Stimulated activated CD8-positive, alpha-beta memory T cell treated with anti-CD3 and anti-CD28 coated beads, Interleukin-12 subunit alpha, Interleukin-12 subunit beta, amount 100 ng/mL, for 24 hours (primary cell): ENCODE measurements around the gene TREM1.
"Not testable (repeated sequence)": the region's sequence is repeated elsewhere in the genome, so short reads cannot be mapped to it uniquely, and the experiment has no call there.

Source experiments
- DNase-seq: peaks from one replicate; pipeline ENCODE4 v3.0.0-alpha.2; 2020; ENCODE audit errors: extremely low read depth

The TREM1 gene

DNA sequence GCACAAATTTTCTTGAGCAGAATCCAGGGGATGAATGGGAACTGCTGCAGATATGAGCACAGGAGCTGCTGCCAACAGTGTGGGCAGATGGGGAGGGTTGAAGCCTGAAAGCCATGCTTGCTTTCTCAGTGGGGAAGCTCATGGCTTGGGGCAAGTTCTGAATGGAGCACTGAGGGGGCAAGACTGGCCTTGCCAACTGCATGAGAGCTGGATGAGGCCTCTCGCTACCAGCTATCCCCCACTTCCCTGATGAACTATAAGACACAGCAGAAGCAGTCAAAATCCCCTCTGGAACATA is 28.3 kb downstream of the TREM1 start:
- DNase-seq = no peak

DNA sequence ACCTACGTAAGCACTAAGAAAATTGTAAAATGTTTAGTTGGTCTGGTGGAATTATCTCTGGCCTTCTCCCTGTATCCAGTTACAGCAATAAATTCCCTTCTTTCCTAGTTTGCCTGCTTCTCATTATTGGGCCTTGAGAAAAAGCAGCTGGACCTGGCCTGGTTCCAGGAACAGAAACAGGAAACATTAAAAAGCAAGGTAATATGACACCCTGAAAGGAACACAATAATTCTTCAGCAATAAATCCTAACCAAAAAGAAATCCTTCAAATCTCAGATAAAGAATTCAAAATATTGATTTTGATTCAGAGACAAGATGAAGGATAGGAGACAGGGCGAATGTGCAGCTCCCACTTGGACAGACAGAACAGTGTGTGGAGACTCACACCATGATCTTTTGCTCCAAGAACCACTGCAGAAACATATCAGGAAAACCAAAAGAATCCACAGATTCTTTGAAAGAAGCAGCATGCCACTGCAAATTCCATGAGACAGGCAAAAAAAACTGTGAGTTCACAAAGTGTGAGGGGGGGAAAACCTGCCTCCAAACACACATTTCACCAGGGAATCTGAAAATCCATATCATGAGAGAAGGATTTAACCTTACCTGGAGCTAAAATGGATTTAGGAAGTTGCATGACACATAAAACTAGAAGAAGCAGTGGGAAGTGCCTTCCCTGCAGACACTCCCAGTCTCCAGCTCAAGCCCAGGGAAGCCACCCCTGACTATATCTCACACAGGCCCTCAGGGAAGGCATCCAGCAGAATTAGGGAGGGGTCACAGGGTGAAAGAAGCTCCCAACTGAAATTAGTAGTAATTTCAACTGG is 28.9 kb downstream of the TREM1 start:
- no peak for DNase-seq

DNA sequence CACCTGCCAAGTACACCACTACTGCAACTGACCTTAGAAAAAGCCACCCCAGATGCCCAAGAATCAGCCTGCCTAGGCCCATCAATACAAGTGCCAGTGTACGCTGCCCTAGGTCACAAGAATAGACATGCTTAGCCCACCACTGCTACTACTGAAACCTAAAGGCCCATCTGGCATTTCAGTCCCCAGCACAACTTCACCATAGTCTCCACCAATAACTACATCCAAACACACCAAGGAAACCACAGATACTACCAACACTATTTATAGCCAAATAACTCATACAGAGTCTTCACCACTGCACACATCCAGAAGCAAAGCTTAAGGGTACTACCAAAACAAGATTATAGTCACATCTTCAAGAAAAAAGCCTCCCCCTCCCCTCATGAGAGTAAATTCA is 30.1 kb downstream of the TREM1 start:
- no peak for DNase-seq

DNA sequence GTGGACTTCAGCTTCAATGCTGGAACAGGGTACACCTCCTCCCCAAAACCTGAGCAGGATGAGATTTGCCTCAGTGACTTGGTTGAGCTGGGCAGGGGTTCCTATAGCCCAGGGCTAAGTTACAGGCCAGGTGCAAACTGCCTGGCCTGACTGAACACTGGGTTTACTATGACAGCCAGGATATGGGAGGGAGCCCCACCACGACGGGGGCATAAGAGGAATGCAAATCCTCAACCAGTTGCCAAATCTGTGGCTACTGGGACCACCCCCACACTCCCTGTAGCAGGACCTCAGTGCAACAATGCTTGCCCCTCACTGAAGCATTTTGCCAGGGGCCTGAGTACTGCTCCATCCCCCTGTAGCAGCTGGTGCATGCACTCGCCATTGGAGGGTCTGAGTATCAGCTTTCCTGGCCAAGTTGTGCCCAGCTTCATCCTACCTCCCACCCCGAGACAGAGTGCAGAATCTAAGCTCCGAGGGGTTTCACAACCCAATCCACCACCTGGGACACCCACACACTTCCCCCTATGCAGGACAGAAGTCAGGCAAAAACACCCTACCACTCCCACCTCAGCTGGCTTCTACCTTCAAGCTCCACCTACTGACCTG is 30.7 kb downstream of the TREM1 start:
- DNase-seq = no peak

DNA sequence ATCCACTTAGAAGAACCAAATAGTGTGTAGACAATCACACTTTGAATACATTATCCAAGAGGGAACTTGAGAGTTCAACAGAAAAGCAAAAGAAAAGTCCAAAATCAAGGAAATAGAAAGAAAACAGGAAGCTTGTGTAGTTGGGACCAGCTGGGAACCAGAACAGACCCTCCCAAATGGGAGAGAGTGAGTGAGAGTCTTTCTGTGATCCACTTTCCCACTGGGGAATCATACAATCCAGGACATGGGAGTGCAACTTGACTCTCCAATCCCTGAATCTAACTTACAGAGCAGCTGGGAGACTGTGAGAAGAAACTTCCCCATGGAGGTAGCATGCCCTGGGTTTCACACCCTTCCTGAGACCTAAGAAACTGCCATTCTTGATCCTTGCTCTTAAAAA is 31.4 kb downstream of the TREM1 start:
- no peak for DNase-seq

DNA sequence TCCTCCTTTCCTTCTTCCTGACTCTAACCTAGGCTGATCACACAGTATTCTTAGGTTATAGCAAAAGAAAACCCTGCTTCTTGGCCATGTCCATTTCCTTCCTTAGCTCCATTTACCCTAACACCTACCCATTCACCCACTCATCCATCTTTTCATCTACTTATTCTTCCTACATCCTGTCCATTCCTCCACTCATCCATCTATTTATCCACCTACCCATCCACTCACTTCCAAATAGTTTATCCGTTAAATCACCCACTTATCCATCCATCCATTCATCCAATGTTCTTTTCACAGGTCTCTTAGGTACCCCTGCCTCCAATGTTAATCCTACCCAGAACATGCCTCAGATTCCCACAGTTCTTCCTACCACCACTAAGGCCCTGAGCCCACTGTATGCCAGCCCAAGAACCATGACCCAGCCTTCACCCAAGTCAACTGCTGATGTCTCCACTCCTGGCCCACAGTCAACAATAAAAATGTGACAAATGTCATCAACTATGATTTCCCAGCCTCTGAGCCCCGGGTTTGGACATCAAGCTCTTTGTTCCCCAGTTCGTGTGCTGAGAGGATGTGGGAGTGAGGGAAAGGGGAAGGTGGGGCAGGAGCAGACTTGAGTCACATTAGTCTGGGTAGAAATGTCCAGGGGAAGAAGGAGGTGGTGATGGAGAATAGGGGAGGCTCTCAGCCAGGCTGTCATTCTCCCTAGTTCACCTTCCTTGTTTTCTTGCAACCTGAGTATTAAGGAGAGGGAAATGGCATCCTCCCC is 33.9 kb downstream of the TREM1 start:
- no peak for DNase-seq

DNA sequence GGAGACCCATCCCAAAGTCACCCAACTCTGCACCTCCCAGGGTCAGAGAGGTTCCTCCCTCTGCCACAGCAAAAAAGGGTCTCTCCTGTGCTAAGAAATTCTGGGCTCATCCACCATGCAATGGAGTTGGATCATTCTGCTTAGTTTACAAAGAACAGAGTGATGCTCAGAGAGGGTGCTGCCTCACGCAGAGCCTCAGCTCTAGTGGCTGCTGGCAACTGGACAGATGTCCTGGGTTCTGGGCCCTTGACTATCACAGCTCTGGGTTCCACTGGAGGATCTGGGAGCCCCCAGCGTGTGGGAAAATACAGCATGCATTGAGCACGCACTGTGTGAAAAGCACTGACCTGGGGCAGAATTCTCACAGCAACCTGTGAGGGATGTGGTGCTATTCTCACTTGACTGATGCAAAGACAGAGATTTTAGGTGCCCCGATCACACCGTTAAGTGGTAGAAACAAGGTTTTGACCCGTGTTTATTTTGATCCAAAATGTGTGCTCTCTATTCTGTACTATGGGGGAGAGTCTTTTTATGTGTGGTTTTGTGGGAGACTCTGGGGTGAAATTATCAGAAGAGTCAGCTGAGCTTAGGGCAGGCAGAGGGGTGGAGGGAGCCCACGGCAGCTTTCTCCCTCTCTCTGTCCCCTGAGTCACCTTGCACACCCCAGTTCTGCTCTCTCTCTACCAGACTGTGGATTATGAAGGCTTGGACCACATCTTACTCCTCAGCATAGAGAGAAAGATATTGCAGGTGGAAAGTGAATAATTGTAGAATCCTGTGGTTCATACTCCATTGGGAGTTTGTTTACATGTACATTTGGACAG is 38.4 kb downstream of the TREM1 start:
- no peak for DNase-seq

DNA sequence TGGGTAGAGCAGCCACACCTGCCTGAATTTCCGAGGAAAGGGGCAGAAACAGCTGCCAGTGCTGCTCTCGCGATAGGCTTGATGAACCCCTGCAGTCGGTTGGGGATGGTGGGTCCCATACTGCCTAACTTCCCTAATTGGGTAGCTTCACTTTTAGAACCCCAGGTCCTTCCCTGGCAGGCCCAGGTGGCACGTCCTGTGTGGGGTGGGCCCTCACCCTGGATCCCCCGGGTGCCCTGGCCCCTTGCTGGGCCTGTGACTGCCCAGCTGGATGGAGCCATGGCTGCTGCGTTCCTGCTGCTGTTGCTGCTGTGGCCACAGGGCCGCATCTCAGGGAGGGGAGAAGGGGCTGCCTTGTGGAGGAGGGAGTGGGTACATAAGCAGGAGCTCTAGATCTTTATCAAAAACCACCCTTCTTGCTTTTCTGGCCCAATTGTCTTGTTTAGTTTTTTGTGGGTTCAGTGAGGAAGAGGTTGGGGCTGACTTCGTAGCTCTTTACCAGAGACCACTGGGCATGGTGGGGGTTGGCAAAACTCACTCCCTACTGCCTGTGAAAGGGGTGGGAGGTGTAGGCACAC is 39.1 kb downstream of the TREM1 start:
- no peak for DNase-seq

DNA sequence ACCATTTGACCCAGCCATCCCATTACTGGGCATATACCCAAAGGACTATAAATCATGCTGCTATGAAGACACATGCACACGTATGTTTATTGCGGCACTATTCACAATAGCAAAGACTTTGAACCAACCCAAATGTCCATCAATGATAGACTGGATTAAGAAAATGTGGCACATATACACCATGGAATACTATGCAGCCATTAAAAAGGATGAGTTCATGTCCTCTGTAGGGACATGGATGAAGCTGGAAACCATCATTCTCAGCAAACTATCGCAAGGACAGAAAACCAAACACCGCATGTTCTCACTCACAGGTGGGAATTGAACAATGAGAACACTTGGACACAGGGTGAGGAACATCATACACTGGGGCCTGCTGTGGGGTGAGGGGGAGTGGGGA is 40.0 kb downstream of the TREM1 start:
- not testable (repeated sequence) for DNase-seq

DNA sequence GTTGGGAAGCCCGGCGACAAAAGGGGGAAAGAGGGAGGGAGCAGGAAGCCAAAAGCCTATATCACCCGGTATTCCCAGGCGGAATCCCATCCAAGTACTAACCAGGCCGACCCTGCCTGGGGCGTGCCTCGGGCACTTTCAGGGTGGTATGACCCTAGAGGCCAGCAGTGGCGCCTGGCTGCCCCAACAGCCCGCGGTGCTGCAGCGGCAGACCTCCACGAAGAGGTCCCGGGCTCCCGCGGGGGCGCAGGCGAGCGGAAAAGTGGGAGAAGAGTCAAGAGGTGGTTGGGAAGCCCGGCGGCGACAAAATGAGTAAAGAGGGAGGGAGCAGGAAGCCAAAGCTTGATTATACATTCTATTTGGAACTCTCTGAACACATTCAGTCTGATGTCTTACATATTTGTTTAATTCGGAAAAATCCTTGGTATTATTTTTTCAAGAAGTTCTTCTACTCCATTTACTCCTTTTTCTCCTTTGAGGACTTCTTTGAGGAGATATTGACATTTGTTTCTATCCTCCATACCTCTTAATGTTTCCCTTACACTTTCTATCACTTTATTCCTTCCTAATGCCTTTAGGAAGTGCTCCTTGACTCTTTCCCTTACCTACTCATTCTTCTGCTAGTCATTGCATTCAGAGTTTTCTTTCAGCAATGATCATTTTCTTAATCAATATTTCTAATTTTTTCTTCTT is 46.9 kb downstream of the TREM1 start:
- DNase-seq = no peak

DNA sequence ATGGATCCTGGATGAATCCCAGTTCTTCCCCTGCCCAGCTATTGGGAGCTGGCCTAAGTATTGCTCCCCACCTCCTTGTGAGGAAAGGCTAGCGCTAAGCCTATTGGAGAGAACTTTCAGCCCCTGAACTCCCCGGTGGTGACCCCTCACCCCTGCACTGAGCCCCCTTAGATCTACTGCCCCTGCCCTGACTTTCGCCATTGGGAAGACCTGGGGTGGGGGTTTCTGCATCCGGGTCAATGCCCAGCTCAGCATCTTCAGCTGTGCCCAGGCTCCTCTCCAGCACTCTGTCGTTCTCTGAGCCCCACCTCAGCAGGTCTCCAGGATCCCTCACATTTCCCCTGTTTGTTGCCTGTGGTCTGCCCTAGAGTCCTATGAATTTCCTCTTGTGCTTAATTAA is 49.4 kb downstream of the TREM1 start:
- no peak for DNase-seq

DNA sequence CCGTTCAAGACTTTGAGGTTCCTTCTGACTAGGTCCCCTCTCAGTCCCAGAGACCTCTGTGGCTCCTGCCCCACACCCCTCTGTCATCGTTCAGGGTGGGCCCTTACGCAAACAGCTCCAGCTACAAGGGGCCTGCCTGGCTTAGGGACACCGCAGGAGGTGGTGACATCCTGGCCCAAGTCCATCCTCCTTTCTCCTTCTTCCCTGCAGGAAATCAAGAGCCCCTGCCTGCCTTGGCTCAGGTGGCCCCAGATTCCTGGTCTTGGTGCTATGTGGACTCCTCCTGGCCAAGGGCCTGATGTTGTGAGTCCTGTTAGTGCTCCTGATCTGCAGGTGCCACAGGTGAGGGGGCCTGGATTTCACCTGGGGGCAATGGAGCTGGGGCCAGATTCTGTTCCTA is 50.2 kb downstream of the TREM1 start:
- DNase-seq = no peak

DNA sequence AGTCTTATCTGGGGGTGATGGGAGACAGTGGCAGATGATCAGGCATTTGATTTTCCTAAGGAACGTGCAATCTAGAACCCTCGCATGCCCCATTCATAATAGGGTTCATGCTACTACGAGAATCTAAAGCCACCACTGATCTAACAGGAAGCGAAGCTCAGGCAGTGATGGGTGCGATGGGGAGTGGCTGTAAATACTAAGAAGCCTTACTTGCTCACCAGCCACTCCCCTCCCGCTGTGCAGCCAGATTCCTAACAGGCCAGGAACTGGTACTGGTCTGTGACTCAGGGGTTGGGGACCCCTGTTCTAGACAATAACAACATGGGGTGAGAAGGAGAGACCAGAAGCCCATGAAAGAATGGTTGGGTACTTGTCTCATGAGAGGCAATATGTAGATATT is 53.8 kb downstream of the TREM1 start:
- no peak for DNase-seq

DNA sequence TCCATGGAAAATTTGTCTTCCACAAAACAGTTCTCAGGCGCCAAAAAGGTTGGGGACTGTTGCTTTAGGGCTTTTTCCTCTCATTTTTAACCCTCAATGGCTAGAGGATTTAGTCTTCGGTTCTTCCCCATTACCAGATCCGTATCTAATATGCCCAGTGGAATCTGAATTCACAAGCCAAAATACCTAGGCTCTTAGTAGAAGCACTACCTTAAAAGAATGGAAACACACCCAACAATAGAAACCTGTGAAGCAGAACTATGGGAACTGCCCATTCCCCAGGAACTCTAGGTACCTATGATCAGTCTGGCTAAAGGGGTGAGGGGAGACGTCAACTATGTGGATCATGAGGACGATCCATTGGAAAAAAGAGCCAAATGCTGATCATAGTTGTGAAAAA is 55.2 kb downstream of the TREM1 start:
- no peak for DNase-seq

DNA sequence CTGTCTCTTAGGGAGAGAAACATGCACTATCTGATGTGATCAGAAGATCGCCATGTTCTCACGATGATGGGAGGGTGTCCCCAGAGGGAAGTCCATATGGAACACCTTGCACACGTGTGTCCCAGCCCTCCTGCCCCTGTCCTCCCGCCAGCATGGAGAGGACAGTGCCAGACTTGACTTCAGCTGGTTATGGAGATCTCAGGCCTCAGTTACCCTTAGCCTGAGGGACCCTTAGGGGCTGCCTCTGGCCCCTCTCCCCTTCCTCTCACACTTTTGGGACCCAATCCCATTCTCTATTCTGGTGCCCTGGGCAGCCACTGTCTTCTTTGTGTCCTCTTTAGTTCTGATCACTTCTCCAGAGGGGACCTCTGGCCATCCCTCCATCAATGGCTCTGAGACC is 56.8 kb downstream of the TREM1 start:
- no peak for DNase-seq

DNA sequence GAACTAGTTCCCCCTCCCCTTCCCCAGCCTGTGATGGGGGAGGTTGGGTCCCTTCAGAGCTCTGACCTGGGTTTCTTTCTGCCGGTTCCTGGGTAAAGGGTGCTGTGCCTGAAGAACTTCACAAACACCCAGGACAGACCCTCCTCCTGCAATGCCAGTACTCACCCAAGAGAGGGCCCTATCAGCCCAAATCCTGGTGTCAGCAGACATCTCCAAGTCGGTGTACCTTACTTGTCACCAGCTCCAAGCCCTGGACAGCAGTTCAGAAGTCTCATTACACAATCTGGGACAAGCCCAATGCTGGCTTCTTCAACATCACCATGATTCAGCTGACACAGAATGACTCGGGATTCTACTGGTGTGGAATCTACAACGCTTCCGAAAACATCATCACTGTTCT is 57.9 kb downstream of the TREM1 start:
- no peak for DNase-seq

DNA sequence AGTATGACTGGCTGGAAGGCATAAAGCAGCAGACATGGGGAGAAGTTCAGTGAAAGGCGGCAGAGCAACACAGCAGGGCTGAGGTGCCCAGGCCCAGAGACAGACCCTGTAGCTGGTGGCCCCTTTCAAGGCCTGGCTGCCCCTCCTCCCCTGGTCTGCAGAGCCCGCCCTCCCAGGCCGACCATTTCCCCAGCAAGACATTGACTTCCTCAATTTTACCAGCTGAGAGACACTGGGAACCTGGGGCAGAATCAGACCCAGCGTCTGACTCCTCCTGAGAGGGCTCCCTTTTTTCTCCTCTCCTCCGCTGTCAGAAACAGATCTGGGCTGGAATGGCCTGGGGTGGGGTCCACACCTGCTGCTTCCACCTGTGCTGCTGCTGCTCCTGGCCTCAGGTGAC is 58.4 kb downstream of the TREM1 start, which contains the start of gene TREML4:
Gene TREML4, plus strand, starts transcription at position 254 of the 400 bp plus-strand sequence. Its CDS starts 79 bp downstream, at position 333.
- no peak for DNase-seq

DNA sequence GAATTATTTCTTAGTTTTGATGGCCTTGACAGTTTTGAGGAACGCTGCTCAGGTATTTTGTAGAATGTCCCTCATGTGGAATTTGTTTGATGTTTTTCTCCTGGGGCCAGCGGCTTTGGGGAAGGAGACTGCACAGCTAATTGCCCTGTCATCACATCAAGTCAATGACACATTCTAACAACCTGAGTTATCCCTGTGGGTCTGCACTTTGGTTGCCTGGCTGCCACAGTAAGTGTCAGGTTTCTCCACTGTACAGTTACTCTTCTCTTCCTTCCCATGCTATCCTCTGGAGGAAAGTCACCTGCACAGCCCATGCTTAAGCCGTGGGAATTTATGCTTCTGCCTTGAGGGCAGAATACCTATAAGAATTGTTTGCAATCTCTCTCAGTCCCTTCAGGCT is 59.7 kb downstream of the TREM1 start:
- DNase-seq = no peak

DNA sequence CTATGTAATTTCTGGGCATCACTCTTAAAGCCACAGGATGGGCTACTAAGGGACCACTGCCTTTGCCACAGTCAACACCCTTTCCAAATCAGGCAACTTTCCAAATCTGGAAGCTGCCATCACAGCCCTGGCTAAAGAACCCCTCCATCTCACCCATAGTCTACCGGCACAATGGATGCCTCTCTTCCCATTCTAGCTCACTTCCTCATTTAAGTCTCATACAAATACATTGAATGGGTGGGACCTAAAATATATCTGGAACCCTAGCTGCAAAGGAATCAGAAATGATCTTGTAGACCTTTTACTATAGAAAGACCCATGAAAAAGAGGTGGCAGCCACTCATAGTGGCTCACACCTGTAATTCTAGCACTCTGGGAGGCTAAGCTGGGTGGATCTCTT is 61.7 kb downstream of the TREM1 start:
- no peak for DNase-seq
